ENCODE measurements around the gene CTNNBL1. TPM values are rescaled to one million over a fixed set of nuclear protein-coding genes. Genes with fewer than 3 reads are reported as not detected.
A peak's percentile ranks its signal among the peaks of the same experiment; 100 is the strongest.

The CTNNBL1 gene
- total RNA-seq, 1 experiment from 2014 or later = 71.2 TPM

- ATAC-seq = no peak
- no peak overlapping the region for H3K4me3 ChIP-seq (ENCODE audit: low read depth in 2 of 2, low read length in 2 of 2)
- no peaks in the 10 kb centered on the region for H3K9me3 ChIP-seq (ENCODE audit: control insufficient read depth, insufficient read depth, low read depth, low read length)
- H3K4me1 ChIP-seq (ENCODE audit: control insufficient read depth, insufficient read depth, low read length) = 0 out of 2 replicates have a peak, but pooled peaks cover 3% of the 10 kb centered on the region
- no peak for DNase-seq (ENCODE audit: low read depth, low spot score)
- no TSS peak for BruUV-seq (replicated peaks)
- CTCF ChIA-PET = no interaction called here
- POLR2A ChIA-PET = no interaction called here
- in situ Hi-C loops (cut with HindIII; ENCODE audit: low pct_unique_long_range_greater_than_20kb, low sequenced_read_pairs) (no loop called here), intact Hi-C loops (cut with micrococcal nuclease; ENCODE audit: unreplicated experiment) (loop anchor here (5.0 kb wide), 1 partner anchor 91 kb away; no protein-coding TSS in a partner anchor)
- H3K27me3 ChIP-seq (ENCODE audit: control insufficient read depth, insufficient read depth, low read length) = no peaks in the 10 kb centered on the region
- H3K36me3 ChIP-seq (ENCODE audit: control insufficient read depth, insufficient read depth, low read length) = no peaks in the 10 kb centered on the region
- TF ChIP-seq TCF7L2 (IDR thresholded peaks at IDR 0.05; ENCODE audit: low read depth, low read length) (no peak), SIN3A (IDR thresholded peaks at IDR 0.05; ENCODE audit: borderline replicate concordance, insufficient read depth, low read depth, low read length) (no peak), REST (IDR thresholded peaks at IDR 0.05; ENCODE audit: insufficient read depth in 1 of 2, low read depth in 2 of 2, low read length in 1 of 2) (peak; percentile 68 to 83; a peak in 3 of 4 replicates)
- H3K27ac ChIP-seq (ENCODE audit: low read length) = no peak overlapping the region
Observed at GRCh38 chr20:37901240-37901639, 207.4 kb downstream of the CTNNBL1 start.

- Histone ChIP-seq H3K9me3 (ENCODE audit: control insufficient read depth, insufficient read depth, low read depth, low read length) (no peaks in the 10 kb centered on the region), H3K4me3 (ENCODE audit: low read depth in 2 of 2, low read length in 2 of 2) (peak overlapping the region; percentile 47 to 60), H3K4me1 (ENCODE audit: control insufficient read depth, insufficient read depth, low read length) (peaks cover 5% of the 10 kb centered on the region; the same call in 1 of the 2 replicates), H3K27ac (ENCODE audit: low read length) (no peak overlapping the region), H3K27me3 (ENCODE audit: control insufficient read depth, insufficient read depth, low read length) (no peaks in the 10 kb centered on the region), H3K36me3 (ENCODE audit: control insufficient read depth, insufficient read depth, low read length) (no peaks in the 10 kb centered on the region)
- in situ Hi-C loops (cut with HindIII; ENCODE audit: low pct_unique_long_range_greater_than_20kb, low sequenced_read_pairs) = no loop called here
- intact Hi-C loops (cut with micrococcal nuclease; ENCODE audit: unreplicated experiment) = loop anchor here (5.0 kb wide), 1 partner anchor 90 kb away; no protein-coding TSS in a partner anchor
- CTCF ChIA-PET = interaction anchor here (0.5 kb wide), 2 partner anchors 11 to 91 kb away, joined by 3 read pairs; no protein-coding TSS in a partner anchor
- TF ChIP-seq POLR2AphosphoS5 (IDR thresholded peaks at IDR 0.05; ENCODE audit: low read depth, low read length) (no peak), CTCF (IDR thresholded peaks at IDR 0.05) (peak; percentile 78), REST (IDR thresholded peaks at IDR 0.05; ENCODE audit: insufficient read depth in 1 of 2, low read depth in 2 of 2, low read length in 1 of 2) (peak; percentile 75 to 88), SIN3A (IDR thresholded peaks at IDR 0.05; ENCODE audit: borderline replicate concordance, insufficient read depth, low read depth, low read length) (no peak), TCF7L2 (IDR thresholded peaks at IDR 0.05; ENCODE audit: low read depth, low read length) (no peak)
- peak; percentile 63 for DNase-seq (ENCODE audit: low read depth, low spot score)
- POLR2A ChIA-PET = interaction anchor here (0.6 kb wide), 1 partner anchor 76 kb away, joined by 7 read pairs; no protein-coding TSS in a partner anchor
- no TSS peak for BruUV-seq (replicated peaks)
- ATAC-seq = peak; percentile 79
Observed at GRCh38 chr20:37901654-37902503, 208.0 kb downstream of the CTNNBL1 start.

All from Panc1 (cell line).